Calu3 (cell line): ENCODE results near the gene ADARB1. TPM values are rescaled to one million over a fixed set of nuclear protein-coding genes. Genes with fewer than 3 reads are reported as not detected.

Experiments used
- BruUV-seq: library from RNA; stranded (reverse); fragments of 400-500 nt; replicated peaks from 2 replicates; lab custom pipeline; 2021; lab: Mats Ljungman, UMichigan
- CTCF ChIA-PET: fragments of 300-600 bp; sonication (Branson Sonifier 250); formaldehyde crosslinking; loops from one replicate; lab custom pipeline; 2022; ENCODE audit warnings: antibody characterized with exemption; lab: Charles Lee
- DNase-seq: peaks from one replicate; pipeline ENCODE4 v3.0.0; 2022
- H3K27ac Mint-ChIP-seq: one replicate; pipeline ENCODE4 v1.8.0; 2022; ENCODE audit warnings: mixed read lengths; ENCODE audit not compliant: unreplicated experiment
- H3K27me3 Mint-ChIP-seq: one replicate; pipeline ENCODE4 v1.8.0; 2022; ENCODE audit warnings: mixed read lengths; ENCODE audit not compliant: unreplicated experiment
- H3K36me3 Mint-ChIP-seq: one replicate; pipeline ENCODE4 v1.8.0; 2022; ENCODE audit warnings: mild to moderate bottlenecking, moderate library complexity, mixed read lengths; ENCODE audit not compliant: insufficient read depth, unreplicated experiment
- H3K4me1 Mint-ChIP-seq: one replicate; pipeline ENCODE4 v1.8.0; 2022; ENCODE audit warnings: mild to moderate bottlenecking, low read depth, mixed read lengths; ENCODE audit not compliant: unreplicated experiment
- H3K4me3 Mint-ChIP-seq: one replicate; pipeline ENCODE4 v1.8.0; 2022; ENCODE audit warnings: mild to moderate bottlenecking, low read depth, moderate library complexity, mixed read lengths; ENCODE audit not compliant: unreplicated experiment
- H3K9me3 Mint-ChIP-seq: one replicate; pipeline ENCODE4 v1.8.0; 2022; ENCODE audit warnings: low read depth, mixed read lengths; ENCODE audit not compliant: unreplicated experiment
- CTCF ChIP-seq: fragments of 200-600 bp; IDR thresholded peaks from one replicate; pipeline ENCODE4 v1.8.0; 2022; ENCODE audit warnings: antibody characterized with exemption; ENCODE audit not compliant: unreplicated experiment
- intact Hi-C: fragments of 100-400 bp; cut with micrococcal nuclease; formaldehyde crosslinking; loops from one replicate; pipeline ENCODE4 v1.10.0; 2022; ENCODE audit not compliant: unreplicated experiment
- total RNA-seq: library from RNA; stranded (reverse); gene quantifications from 2 replicates; pipeline ENCODE4 v1.2.3, GENCODE V29; 2022

The ADARB1 gene
- total RNA-seq, 1 experiment from 2014 or later = 2.8 TPM

DNA sequence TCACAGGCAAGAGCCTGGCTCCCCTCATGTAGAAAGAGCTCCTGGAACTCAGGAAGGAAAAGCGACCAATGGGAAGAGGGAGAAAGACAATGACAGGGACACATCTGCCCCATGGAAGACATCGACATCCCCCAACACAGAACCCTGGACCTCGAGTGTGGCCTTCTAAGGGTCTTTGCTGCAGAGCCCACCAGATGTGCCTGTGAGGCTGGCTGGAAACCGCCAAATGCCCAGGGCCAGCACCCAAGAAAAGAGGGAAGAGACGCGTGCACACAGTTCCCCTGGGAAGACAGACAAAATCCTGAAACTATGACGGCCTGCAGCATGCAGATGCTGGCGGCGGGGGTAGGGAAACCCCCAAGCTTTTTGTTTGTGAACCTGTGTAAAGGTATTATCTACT lies 36.4 kb upstream of the ADARB1 start:
- BruUV-seq = no TSS peak
- Mint-ChIP-seq H3K36me3 (no peaks in the 10 kb centered on the region), H3K27me3 (peaks cover 82% of the 10 kb centered on the region), H3K4me3 (no peak overlapping the region), H3K4me1 (no peaks in the 10 kb centered on the region), H3K27ac (no peak overlapping the region), H3K9me3 (peaks cover 10% of the 10 kb centered on the region)
- no peak for TF ChIP-seq CTCF
- intact Hi-C loops = no loop called here
- DNase-seq = no peak
- CTCF ChIA-PET = no interaction called here

DNA sequence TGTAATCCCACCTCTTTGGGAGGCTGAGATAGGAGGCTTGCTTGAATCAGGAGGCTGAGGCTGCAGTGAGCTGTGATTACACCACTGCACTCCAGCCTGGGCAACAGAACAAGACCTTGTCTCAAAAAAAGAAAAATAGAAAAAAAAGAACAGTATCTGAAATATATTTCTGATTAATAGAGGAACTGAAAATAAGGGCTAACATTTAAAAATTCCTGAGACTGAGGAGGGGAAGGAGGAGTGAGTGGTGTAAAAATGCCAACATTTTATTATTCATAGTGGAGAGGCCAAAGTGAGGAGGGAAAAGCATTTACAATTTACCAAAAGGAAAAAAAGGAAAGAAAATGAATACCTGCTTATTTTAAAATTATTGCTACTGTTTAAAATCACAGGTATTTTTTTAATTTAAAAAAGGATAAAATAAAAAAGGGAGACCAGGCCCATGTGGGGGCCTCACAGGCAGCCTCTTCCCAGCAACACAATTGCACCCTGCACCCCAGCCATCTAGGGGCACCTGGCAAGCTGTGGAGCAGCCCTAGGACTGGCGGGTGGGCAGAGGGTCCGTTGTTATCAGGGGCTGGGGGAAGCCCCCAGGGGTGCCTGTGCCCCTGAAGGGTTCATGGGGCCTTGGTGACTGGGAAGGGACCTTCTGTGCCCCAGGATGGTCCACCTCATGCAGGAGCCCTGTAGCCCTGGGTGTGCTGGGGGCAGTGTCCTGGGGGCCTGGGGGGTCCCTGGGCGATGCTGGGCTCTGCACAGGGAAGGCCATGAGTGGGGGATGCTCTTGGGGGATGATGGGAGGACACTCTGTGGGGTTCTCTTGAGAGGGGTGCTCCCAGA lies 34.8 kb upstream of the ADARB1 start:
- no peaks in the 10 kb centered on the region for H3K4me1 Mint-ChIP-seq
- CTCF ChIA-PET = no interaction called here
- H3K27me3 Mint-ChIP-seq = peaks cover 78% of the 10 kb centered on the region
- intact Hi-C loops = no loop called here
- DNase-seq = no peak
- H3K27ac Mint-ChIP-seq = no peak overlapping the region
- no TSS peak for BruUV-seq
- H3K36me3 Mint-ChIP-seq = no peaks in the 10 kb centered on the region
- no peak for TF ChIP-seq CTCF
- H3K9me3 Mint-ChIP-seq = peaks cover 10% of the 10 kb centered on the region
- H3K4me3 Mint-ChIP-seq = no peak overlapping the region

GRCh38 chr21:45040157-45040711 lies 34.1 kb upstream of the ADARB1 start:
- intact Hi-C loops = no loop called here
- Mint-ChIP-seq H3K27me3 (peaks cover 78% of the 10 kb centered on the region), H3K4me1 (no peaks in the 10 kb centered on the region), H3K9me3 (peaks cover 10% of the 10 kb centered on the region), H3K27ac (no peak overlapping the region), H3K36me3 (no peaks in the 10 kb centered on the region), H3K4me3 (no peak overlapping the region)
- TF ChIP-seq CTCF = no peak
- CTCF ChIA-PET = no interaction called here
- DNase-seq = no peak
- BruUV-seq = no TSS peak

DNA sequence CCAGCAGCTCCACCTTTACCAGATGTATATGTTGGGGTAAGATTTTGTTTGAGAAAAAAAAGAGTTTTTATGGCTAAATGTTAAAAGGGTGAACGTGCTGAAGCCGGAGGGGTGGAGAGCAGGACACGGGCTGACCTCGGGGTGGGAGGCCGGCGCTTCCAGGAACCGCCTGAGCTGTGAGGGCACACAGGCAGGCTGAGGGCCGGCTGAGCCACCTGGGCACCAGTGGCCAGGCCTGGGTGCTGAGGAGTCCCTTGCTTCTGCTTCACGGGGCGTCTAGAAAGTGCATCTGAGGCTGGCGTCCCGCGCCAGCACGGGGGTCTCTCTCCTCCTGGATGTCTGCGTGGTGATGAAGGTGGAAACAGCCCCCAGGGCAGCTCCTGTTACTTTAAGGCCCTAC lies 33.6 kb upstream of the ADARB1 start:
- H3K9me3 Mint-ChIP-seq = peaks cover 8% of the 10 kb centered on the region
- H3K4me3 Mint-ChIP-seq = no peak overlapping the region
- no peak for TF ChIP-seq CTCF
- BruUV-seq = no TSS peak
- intact Hi-C loops = no loop called here
- H3K4me1 Mint-ChIP-seq = no peaks in the 10 kb centered on the region
- H3K36me3 Mint-ChIP-seq = no peaks in the 10 kb centered on the region
- no peak for DNase-seq
- CTCF ChIA-PET = no interaction called here
- no peak overlapping the region for H3K27ac Mint-ChIP-seq
- peaks cover 78% of the 10 kb centered on the region for H3K27me3 Mint-ChIP-seq
